Cardiac fibroblast (primary cell): ENCODE results near the gene RBM47.

Source experiments
- DNase-seq, 2 donors: peaks; one replicate each; pipeline versions ENCODE4 v3.0.0 to v3.0.0-alpha.2; 2010; ENCODE audit warnings: low read depth in 2 of 2
- H3K4me3 ChIP-seq, 2 donors: replicated peaks in 1 of 2; 1 replicate in 1 of 2; 2 replicates in 1 of 2; pipeline ENCODE4 v1.5.1; 2011; ENCODE audit warnings: low read depth in 2 of 2, low read length in 2 of 2, mild to moderate bottlenecking in 2 of 2, moderate library complexity in 1 of 2
- TF ChIP-seq, protein P1 (sequence below): IDR thresholded peaks from one replicate; pipeline ENCODE4 v1.5.1; 2011; ENCODE audit warnings: low read depth, mild to moderate bottlenecking, low read length, inconsistent platforms

The RBM47 gene

DNA sequence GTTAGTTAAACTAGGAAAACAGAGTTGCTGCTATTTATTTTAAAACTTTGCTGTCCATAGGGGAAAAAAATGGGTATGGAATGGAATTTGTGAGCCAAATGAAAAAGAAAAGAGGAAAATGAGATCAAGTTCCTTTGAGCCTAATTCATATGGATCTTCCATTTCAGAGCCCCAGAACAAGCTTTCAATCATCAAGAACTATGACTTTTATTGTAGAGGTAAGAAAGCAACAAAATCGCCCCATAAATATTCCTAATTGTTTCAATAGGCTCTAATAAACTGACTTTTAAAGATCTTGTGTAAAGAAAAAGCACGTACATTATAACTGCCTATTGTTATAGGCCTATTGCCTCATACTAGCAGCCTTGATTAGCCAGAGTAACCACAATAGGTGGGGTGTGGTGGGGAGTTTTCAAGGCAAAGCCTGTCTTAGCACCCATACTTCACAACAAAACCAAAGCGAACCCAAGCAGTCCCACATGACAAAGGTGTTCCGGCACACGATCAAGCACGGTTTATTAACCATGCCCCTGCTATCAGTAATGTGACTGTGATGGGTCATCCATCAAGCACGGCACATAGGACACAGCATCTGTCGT, 44.4 kb downstream of the RBM47 start:
- DNase-seq, result no peak
- TF ChIP-seq, protein P1, sequence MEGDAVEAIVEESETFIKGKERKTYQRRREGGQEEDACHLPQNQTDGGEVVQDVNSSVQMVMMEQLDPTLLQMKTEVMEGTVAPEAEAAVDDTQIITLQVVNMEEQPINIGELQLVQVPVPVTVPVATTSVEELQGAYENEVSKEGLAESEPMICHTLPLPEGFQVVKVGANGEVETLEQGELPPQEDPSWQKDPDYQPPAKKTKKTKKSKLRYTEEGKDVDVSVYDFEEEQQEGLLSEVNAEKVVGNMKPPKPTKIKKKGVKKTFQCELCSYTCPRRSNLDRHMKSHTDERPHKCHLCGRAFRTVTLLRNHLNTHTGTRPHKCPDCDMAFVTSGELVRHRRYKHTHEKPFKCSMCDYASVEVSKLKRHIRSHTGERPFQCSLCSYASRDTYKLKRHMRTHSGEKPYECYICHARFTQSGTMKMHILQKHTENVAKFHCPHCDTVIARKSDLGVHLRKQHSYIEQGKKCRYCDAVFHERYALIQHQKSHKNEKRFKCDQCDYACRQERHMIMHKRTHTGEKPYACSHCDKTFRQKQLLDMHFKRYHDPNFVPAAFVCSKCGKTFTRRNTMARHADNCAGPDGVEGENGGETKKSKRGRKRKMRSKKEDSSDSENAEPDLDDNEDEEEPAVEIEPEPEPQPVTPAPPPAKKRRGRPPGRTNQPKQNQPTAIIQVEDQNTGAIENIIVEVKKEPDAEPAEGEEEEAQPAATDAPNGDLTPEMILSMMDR, result no peak

DNA sequence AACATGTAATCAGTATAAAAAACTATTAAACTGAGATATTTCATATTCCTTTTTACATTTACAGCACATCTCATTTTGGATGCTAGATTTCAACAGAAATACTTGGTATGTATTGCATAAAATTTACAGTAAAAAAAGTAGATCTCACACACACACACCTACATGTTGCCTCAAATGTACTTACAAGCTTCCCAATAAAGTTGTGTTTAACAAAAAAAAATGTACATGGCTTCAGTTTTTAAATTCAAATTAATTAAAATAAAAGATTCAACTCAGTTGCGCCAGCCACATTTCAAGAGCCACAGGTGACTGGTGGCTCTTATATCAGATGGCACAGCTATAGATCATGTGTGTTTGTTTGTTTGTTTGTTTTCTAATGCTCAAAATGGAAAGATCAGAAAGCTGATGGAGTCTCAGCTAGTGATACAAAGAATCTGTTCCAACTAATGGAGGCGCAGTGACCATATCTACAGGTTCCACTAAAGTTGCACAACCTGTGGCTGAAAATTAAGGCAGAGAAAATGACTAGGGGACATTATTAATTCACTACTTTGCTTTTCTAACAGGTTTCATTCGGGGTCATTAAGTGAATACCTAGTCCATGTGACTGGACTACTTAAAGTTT, 45.0 kb downstream of the RBM47 start:
- DNase-seq, result no peak
- TF ChIP-seq, protein P1, result no peak
- H3K4me3 ChIP-seq, result no peak overlapping the region

More for the DNA sequence above, 44.4 kb downstream of the RBM47 start:
- H3K4me3 ChIP-seq, result no peak overlapping the region

DNA sequence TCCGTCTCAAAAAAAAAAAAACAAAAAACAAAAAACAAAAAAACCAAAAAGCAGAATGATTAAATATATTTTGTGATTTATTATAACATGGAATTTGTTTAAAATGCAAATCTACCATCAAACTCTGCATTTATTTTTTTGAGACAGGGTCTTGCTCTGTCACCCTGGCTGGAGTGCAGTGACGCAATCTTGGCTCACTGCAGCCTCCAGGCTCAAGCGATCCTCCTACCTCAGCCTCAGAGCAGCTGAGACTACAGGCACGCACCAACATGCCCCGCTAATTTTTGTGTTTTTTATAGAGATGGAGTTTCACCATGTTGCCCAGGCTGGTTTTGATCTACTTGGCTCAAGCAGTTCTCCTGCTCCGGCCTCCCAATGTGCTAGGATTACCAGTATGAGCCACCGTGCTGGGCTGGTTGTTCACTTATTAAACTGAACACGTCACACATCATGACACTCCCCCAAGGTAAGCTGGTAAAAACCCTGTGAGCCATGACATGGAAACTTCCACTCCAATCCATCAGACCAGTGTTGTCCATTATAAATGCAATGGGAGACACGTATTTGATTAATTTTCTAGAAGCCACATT, 45.7 kb downstream of the RBM47 start:
- no peak for DNase-seq
- no peak overlapping the region for H3K4me3 ChIP-seq
- TF ChIP-seq, protein P1, result no peak

DNA sequence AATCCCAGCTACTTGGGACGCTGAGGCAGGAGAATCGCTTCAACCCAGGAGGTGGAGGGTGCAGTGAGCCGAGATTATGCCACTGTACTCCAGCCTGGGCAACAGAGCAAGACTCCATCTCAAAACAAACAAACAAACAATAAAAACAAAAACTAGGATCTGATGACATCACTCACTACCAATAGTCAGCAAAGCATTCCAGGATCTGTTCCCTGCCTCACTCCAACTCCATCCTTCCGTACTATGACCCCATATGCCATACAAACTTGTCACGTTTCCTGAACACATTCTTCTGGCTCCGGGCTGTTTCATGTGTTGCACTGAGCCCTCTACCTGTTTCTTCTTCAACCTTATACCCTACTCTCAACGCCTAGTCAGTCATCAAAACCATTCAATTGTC, 47.3 kb downstream of the RBM47 start:
- TF ChIP-seq, protein P1, result no peak
- DNase-seq, result no peak
- H3K4me3 ChIP-seq, result no peak overlapping the region

DNA sequence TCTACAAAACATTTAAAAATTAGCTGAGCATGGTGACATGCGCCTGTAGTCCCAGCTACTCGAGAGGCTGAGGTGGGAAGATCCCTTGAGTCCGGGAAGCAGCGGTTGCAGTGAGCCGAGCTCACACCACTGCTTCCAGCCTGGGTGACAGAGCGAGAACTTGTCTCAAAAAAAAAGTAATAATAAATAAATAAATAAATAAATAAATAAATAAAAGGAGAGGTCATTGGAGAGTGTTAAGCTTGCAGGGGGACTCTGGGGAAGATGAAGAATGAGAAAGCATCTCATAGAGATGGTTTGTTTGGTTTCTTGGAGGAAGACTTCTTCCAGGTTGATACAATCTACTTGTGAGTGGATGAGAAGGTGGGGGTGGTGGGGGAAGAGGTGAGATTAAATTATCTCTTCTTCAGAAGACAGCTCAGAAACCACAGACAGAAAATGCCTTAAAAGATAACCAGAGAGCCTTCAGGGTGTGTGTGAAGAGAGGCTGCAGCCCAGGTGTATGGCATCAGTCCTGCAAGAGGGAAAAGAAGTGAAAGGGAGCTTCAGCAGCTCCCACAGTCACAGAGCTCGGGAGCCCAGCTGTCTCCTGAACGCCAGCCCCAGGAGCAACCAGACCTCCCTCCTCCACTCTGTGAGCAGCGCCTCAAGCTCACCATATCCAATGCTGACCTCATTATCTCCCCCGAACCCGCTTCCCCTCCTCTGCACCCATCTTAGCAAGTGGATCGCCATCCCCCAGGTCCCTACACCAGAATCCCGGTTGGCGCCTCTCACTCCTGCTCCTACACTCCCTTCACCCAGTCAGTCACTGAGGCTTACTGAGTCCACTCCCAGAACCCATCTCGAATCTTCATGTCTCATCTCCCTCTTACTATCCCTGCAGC, 48.2 kb downstream of the RBM47 start:
- DNase-seq, result no peak
- TF ChIP-seq, protein P1, result no peak
- H3K4me3 ChIP-seq, result no peak overlapping the region

DNA sequence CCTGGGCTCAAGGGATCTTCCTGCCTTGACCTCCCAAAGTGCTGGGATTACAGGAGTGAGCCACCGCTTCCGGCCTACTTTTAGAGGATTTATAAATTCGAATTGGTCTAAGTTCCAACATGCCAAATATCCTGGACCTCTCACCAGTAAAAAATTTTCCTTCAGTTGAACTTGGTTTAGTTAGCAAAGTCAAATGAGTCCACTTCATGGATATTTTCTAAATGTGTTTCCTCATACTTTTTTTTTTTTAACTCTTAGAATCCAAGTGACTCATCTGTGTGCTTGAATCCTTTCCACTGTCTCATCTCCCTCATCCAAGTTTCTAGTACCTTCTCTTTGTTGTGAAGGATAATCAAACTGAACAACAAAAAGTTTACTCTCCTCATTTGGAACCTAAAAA, 49.7 kb downstream of the RBM47 start:
- peak; percentile 36 to 39 for DNase-seq
- H3K4me3 ChIP-seq, result no peak overlapping the region
- TF ChIP-seq, protein P1, result no peak
